Fibroblast of gingiva (primary cell): ENCODE measurements around the gene CHD8.

Experiments
- DNase-seq: peaks from one replicate; pipeline ENCODE4 v3.0.0-alpha.2; 2011; ENCODE audit warnings: low read depth

Gene CHD8

DNA sequence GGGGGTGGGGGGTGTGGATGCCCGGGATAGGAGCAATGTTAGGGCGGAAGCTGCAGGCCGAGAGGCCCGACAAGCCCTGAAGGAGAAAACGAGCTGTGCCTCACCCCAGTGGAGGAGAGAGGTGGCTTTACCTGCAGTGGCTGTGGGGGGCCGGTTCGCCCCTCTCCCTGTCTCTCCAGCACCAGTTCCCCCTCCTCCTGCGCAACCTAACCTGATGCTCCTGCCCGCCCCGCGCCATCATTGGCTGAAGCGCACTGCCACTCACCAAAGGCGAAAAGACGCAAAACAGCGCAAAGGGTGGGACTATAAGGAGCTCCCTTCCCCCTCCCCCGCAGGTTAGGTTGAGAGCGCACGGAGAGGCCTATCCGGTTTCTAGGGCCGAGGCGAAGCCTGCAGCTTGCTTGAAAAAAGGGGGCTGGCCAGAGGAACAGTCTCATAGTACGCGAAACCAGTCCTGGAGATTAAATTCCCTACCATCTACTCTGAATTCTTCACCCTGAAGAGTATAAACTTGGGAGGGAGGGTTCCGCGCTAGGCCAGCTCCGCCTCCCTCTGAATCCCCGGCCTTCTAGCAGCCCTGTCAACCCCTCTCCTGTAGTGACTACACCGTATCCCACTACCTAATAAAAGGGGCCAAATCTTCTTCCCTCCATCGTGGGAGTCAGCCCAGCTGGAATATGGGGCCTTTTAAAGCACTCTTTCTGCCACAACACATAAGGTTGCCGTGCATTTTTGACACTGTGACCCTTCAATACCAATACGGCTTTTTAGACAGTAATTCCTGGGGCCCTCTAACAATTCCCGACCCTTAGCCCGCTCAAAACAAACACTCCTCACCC is 18.6 kb downstream of the CHD8 start:
- DNase-seq = peak; percentile 100

DNA sequence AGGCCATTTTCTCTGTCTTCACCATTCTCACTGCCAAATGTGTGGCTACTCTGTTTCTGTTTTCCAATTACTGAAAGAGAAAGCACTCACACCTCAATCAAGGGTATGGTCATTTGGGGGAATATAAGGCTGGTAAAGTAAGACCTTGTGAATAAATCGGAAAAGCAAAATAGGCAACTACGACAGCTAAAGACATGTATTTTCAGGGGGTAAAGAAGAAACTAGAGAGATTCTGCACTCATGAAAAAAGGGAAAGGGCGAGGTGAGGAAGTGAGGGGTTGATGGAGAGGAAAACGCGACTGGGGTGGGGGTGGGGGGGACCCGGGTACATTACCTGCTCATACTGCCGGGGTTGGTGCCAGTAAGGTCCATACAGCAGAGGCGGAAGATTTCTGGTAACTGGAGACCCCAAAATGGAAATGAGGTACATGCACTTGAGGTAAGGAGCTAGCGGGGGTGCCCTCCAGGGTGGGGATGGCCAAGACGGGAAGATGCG is 19.3 kb downstream of the CHD8 start:
- DNase-seq = no peak

DNA sequence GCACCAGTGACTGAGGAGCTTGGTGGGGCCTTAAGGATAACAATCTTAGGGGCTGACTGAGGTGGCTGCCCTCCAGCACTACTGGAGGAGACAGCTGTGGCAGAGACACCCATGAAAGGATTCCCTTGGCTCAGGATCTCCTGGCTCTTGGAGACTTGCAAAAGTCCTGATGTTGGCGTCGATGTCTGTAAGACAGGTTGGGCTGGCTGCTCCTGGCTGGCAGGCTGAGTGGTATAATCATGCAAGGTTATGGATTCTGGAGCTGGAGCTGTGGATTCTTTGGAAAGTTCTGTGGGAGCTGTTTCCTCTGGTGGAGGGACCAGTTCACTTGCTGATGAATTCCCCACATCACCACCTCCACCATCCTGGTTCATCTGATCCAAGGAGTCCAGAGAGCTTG is 24.8 kb downstream of the CHD8 start:
- no peak for DNase-seq

DNA sequence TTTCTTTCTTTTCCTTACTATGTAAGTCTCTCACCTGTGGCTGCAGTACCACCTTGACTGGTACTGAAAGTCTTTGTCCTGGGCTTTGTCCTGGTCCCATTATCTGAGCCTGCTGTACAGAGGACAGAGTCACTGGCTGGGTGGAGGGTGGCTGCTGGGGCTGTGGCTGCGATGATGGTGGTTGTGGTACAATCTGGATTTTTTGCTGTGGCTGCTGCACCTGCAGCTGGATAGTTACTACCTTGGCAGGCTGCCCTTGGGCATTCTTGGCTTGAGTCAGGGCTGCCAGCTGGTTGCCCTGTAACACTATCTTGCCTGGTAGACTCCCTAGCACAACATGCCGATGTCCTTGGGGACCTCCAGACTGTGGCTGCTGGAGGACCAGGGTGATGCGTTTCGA is 27.0 kb downstream of the CHD8 start:
- peak; percentile 3 for DNase-seq

DNA sequence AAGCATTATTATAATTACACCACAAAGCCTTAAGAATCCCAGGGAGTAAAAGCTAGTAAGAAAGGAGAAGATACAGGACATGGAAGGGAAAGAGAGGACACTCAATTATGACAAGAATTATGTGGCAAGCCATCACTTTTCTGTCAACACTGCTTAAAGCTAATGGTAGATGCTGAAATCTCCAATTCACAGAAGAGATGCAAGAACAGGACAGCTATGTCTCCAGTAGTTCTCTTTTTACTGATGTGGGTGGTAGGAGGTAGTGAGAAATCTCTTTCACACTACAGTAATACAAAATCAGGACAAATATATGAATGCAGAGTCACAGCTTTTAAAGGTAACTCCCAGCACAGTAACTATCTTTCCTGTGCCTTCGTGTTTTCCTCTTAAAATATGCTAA is 29.2 kb downstream of the CHD8 start:
- DNase-seq = no peak

DNA sequence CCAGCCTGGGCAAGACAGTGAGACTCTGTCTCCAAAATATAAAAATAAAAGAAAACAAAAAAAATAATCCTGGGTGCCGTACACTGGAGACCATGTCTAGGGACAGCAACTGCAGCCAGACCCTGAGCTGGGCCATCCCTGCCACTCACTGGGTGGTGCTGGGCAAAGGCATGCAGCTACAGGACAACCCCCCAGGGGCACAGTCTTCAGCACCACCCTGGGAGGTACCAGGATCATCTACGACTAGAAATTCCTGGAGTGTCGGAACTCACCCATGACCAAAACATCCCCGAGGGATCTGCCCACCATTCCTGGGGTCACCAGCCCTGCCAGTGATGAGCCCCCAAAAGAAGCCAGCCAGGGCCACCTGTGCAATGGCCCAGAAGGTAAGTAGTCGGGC is 36.4 kb downstream of the CHD8 start:
- no peak for DNase-seq

DNA sequence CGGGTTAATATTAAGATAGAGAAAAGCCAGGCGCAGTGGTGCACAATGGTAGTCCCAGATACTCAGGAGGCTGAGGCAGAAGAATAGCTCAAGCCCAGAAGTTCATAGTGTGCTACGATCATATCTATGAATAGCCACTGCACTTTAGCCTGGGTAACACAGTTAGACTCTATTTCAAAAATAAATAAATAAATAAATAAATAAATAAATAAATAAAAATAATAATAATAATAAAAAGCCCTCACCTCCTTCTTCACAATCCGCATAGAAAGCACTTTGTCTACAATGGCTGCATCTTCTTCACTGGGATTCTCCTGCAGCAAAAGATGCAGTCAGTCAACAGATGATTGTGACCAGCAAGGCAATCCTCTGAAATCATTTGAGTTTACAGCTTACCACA is 40.6 kb downstream of the CHD8 start:
- no peak for DNase-seq

DNA sequence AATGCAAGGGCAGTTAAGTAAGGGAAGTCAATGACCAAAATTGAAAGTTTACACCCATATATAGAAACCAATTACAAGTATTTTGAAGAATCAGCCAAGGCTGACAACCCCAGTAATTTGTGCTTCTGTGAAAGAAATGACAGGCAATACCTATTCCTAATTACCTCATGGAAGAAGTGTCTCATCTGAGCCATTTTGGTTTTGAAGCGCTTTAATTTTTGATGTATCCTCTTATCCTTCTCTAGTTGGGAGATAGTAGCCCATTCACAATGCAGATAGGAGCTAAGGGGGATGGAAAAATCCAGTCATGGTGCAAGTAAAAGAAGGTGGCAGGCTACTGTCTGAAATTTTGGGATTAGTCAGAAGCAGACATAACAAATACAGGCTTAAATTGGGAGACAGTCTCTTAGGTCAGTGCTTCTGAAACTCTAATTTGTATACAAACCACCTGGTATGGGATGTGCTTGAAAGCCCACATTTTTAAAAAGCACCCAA is 41.7 kb downstream of the CHD8 start:
- no peak for DNase-seq

DNA sequence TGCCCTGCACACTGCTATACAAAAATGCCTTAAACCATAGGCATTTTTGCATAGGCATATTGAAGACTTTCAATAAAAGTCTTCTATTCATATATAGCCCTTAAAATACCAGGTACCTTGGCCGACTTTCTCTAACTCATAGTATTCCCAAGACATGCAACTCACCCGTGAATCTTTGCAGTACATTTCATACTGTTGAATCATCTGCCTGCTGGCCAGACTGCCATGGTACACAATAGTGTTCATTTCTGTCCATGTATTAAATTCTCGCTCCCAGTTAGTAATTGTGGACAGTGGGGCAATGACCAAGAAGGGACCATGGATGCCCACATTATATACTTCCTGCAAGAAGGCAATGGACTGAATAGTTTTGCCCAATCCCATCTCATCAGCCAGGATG is 47.8 kb downstream of the CHD8 start:
- DNase-seq = peak; percentile 52

DNA sequence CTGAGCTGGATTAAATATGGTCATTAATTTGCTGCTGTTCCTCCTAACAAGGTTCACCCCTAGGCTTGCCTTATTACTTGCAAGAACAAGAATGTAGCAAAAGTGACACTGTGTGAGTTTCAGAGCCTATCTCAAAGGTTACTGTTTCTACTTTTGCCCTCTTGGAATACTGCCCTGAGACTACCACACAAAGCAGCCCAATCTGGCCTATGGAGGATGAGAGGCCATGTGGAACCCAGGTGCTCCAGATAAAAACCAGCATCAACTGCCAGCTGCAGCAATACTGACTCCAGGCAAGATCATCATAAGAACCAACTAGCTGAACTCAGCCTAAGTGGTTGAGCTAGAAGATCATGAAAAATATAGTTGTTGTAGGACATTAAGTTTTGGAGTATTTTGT is 49.7 kb downstream of the CHD8 start:
- no peak for DNase-seq

DNA sequence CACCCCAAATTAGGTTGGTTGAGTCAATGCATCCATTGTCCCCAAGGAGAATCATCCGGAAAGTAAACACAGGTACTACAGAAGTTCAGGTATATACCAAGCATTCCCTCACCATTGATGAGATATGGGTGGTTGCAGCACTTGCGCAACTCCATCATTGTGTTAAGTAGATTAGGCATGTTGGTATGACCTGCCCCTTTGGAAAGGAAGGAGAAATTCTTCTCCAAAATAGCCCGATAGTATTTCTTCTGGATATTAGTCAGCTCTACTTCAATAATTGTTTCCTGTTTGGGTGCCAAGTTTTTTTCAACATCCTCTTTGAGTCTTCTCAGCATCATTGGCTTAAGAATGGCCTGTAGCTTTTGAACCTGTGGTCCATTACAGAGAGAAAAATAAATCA is 50.8 kb downstream of the CHD8 start:
- DNase-seq = peak; percentile 4

DNA sequence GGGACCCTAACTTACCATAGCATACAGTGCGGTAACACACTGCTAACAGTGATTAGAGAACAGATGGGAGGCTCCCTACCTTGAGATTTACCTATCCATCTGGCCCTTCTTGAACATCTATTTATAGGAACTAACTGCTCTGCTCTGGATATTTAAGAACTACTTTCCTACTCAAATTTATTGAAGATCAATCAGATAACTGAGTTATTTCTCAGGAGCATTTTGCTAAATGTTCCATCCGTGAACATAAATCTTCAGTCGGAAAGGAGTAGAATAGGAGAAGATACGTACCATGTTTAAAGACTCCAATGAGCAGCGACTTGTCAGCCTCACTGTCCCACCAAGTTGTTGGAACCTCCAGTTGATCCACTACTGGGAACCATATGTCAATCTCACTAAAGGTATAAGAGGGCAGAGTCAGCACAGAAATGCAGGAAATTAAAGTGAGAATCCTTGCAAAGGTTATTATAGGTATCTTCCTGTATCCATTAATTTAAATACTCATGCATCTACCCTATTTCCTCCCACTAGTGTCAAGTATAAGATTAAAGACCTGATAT is 56.5 kb downstream of the CHD8 start:
- no peak for DNase-seq

DNA sequence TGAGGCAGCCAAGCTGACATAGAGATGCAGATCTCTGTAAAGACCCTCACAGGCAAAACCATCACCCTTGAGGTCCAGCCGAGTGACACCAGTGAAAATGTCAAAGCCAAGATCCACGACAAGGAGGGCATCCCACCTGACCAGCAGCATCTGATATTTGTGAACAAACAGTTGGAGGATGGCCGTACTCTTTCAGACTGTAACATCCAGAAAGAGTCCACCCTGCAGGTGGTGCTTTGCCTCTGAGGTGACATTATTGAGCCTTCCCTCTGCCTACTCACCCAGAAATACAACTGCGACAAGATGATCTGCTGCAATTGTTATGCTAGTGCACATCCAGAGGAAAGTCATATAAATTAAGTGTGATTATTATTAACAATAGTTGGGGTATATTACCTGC is 57.0 kb downstream of the CHD8 start:
- no peak for DNase-seq

DNA sequence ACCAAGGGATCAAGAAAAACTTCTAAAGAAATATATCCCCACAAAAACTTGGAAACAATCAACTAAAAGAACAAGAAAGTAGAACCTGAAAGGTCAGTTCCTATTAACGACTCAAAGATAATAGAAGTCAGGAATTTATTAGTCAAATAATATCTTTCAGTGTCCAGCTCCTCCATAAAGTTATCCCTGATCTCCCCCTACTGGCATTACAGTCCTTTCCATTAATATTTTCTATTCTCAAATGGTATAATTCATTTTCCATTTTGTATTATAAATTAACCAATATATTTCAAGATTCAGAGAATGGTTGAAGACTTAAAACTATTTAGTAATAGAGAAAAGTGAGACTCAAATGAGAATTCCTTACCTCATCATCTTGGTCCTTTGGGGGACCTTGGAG is 60.5 kb downstream of the CHD8 start:
- no peak for DNase-seq

DNA sequence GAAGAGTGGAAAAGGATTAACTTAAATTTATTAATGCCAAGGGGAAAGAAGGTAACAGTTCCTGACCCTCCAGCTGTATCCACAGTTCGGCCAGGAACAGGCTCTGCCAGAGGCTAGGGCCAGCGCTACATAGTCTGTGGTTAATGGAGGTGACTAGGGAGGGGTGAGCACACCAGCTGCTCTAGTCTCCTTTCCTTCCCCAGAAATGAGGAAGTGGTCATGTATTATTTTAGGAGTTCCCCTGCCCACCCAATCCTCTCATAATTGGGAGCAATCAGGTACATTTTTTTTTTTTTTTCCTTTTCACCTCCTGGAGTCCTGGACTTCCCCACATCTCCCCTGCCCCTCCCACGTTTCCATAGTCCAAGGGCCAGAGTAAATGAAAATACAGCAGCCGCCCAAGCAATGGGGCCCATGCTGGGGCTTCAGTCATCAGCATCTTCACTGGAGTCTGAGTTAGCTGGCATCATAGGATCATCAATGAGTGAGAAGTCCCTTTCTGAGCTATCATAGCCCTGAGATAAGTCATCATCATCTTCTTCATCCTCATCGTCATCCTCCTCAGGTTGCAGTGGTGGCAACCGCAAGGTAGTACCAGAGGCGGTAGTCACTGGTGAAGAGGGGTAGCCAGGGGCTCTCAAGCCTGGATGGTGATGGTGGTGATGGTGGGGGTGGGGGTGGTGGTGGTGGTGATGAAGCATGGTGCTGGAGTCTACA is 70.6 kb downstream of the CHD8 start:
- DNase-seq = no peak

DNA sequence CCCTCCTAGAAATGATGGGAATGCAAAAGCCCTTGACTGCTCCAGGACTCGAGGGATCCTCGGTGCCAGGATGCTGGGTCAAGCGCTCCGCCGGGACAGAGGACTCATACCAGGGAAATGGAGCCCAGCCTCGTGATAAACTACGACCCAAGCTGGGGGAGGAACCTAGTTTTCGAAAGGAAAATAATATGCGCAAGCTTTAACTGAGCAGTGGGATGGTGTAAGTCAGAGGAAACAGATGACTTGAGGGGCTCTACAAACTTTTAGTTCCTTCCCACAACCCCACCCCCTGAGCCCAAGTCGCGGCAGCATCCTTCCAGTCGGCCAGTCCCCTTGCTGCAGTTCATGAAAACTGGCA is 71.5 kb downstream of the CHD8 start:
- DNase-seq = no peak

DNA sequence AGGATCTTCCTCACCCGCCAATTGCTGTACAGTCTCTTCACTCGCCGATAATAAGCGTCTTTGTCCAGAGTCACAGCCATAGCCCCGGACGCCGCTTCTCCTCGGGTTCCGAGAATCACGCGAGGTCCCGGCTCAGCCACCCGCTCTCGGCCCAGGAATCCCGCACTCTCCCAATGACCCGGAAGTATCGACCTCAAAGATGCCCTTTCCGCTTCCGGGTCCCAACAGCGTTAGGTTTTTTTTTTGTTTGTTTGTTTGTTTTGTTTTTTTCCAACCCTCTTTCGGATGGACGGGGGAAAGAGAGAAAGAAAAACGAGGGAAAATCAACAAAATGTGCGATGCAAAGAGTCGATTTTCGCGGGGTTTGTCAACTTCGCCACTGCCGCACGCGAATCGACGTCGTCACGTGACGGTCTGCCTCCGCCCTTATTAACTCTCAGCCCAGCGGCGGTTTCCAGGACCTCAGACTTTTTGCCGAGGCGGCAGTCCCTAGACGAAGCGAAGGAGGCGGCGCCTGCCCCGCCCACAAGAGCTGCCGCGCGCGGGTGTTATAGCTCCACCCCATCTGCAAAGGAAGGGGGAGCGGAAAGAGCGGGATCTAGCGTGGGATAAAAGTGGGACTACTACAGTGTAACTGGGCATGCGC is 72.0 kb downstream of the CHD8 start, which contains the start of gene SUPT16H:
SUPT16H (minus strand) TSS at position 172 of the 646 bp plus-strand sequence; CDS start at position 80, 92 bp downstream.
- peak; percentile 96 for DNase-seq

DNA sequence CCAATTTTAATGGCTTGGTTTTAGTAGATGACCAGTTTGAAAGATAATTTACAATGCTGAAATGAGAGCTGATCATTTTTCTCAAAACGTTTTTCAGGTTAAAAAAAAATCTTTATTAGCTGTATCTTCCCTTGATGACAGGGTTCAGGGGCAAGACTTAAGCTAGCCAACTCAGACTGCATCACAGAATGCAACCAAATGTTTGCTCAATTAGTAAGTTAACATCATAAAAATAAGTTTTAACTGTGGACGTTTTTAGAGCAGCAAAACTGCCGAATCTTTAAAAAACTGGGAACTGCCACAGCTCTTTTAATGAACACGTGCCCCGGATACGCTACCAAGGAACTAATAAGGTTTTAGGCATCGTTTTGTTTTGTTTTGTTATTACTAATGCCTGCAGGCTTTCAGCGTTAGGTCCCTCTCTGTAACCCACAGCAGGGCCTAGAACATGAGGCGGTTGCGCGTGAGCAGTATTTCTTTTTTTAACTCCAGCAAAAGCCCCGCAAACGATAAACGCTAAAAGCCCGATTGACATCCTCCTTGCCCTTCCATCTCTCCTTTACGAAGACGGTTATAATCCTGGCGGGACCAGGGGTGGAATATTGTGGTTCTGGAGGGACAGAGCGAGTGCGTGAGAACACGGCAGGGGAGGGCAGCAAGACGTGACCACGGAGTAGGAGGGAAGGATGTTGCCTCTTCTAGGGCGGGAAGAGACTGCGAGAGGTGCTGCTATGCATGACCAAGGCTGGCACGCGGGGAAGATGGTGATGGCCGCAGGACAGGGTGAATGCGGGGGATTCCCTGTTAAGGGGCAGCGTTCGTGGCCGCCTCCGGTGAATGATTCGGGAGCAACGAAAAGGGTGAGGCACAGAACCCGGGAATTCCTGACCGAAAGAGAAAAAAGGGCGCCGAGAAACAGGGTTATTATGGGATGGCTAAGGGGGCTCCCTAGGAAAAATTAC is 72.8 kb downstream of the CHD8 start:
- DNase-seq = peak; percentile 52

DNA sequence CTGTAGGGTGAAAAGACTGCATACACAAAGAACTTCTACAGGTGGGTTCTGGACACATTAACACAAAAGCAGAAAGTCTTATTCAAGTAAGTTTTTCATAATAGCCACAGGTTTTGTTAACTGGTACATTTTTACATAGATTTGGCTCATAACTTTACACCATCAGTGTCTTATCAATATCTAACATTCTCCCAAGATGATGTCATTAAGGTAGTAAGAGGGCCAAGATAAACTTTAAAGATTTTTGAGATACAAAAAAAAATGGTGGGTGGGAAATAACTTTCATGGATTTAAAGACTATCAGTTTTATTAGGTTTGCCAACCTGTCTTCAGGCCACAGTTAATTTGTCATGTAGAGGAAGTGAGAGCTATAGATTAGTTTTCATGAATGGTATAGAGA is 73.8 kb downstream of the CHD8 start:
- no peak for DNase-seq

DNA sequence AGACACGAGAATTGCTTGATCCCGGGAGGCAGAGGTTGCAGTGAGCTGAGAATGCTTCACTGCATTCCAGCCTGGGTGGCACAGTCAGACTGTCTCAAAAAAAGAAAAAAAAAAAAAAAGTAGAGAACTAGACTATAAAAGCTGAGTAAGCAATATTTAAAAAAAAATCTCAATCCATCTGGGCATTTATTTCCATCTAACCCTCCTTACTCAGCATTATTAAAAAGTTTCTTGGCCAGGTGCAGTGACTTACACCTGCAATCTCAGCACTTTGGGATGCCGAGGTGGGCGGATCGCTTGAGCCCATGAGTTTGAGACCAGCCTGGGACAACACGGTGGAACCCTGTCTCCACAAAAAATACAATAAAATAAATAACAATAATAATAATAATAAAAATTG is 76.6 kb downstream of the CHD8 start:
- no peak for DNase-seq

DNA sequence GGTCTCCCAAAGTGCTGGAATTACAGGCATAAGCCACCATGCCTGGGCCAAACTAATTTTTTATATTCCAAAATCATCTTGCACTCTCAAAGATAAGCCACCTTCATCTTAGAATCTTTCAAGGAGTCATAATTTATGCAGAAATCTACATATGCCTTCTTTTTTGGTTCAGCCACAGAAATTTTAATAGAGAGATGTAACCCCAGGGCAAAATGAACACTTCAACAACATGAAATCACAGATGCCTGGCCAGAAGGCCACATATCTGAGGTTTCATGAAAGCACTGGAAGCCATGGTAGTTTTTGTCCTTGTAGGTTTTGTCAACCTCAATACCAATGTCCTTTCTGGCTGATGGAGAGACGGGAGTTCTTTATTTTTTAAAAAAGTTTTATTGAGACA is 81.9 kb downstream of the CHD8 start:
- DNase-seq = no peak
